Measurements from ENCODE around the gene THTPA. TPM values are rescaled to one million over a fixed set of nuclear protein-coding genes. Genes with fewer than 3 reads are reported as not detected.

Gene THTPA
- total and polyA plus RNA-seq, 2 of the 13 experiments (the other 11 are each of a cell fraction or from before 2014, with no cell fraction given): 7.4 to 8.7 TPM

DNA sequence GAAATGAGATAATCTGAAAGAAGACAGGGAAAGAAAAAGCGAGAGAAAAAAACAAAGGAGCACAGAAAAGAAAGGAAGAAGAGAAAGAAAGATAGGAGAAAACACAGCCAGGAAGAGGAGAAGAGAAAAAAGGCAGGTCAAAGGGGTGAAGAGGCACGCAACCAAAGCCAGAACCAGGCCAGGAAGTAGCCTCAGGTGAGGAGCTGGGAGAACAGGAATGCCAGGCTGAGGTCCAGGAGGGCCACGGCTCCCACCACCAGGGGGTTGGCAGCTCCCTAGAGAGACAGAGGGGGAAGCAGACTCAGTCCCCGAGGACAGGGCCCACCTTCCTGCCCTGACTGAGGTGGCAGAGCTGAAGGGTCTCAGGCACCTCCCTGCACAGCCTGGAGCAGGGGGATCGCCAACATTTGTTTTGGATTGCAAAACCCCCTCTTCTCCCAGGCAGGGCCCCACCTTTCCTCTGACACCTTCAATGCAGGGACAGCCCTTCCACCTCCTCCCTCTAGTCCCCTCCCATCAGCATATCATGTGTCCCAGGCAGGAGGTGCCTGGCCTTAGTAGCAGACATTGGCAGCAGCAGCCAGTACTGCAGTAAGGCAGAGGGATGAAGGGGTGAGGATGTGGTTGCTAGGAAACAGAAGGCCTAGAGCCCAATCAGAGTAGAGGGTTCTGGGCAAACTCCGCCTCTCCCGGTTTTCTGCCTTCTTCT, 13.5 kb downstream of the THTPA start (continued):
- peak; percentile 86; the same call in 1 of the 2 replicates for TF ChIP-seq ZNF225 (CRISPR knock-in tag; IDR thresholded peaks at IDR 0.05)

DNA sequence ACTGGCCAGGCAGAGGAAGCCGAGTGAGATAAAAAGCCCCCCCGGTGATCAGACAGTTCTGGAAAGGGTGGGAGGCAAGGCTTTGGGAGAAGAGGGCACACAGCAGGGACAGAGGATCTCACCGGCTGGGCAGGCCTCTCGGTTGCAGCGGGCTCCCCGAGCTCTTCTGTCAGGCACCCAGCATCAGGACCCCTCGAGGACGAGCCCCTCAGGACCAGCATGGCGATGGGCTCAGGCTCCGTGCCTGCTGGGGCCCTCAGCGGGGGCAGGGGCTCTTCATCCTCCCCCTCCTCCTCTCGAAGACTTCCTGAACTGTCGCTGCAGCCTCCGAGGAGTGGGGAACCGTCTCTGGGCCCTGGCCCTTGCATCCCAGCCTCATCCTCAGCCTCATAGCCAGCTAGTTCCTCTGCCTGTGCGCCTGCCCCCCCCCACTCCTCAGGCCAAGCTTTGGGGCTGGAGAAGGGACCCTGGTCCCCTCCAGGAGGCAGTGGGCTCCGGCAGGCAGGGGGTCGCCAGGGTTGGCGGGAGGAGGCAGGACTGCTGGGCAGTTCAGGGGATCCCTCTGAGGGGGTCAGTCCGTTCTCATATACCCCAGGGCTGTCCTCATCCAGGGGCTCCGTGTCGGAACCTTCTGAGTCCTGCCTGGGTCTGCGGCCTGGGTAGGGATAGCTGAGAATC, 14.9 kb downstream of the THTPA start:
- 58% methylated on average over 20 of the region's 23 CpGs for WGBS (ENCODE audit: low lambda C conversion rate)
- no peak overlapping the region for H3K9ac ChIP-seq (ENCODE audit: insufficient read depth, low read depth, low read length)
- no peak overlapping the region for H2AFZ ChIP-seq (ENCODE audit: low read length)
- intact Hi-C loops (cut with micrococcal nuclease; ENCODE audit: unreplicated experiment) (no loop called here), in situ Hi-C loops (cut with HindIII; ENCODE audit: extremely low pct_ligation_motif_present, low pct_unique_long_range_greater_than_20kb) (no loop called here)
- H3K4me1 ChIP-seq (ENCODE audit: insufficient read depth, low read length): peaks cover 62% of the 10 kb centered on the region
- FAIRE-seq (no peak), DNase-seq (ENCODE audit: low spot score) (no peak), ATAC-seq (no peak)
- no peak overlapping the region for H3K27ac ChIP-seq (ENCODE audit: extremely low read length, insufficient read depth, low read length)
- H3K79me2 ChIP-seq (ENCODE audit: insufficient read depth, low read length): peaks cover 7% of the 10 kb centered on the region
- peaks cover 2 to 5% of the 10 kb centered on the region in 2 experiments; a peak in 4 of 5 replicates for H3K36me3 ChIP-seq (replicated peaks in 1 of 2; ENCODE audit: control insufficient read depth in 1 of 2, insufficient read depth in 2 of 2, low read length in 2 of 2)
- H3K9me3 ChIP-seq (ENCODE audit: low read length): no peaks in the 10 kb centered on the region
- no TSS peak for BruUV-seq (replicated peaks)
- no peaks in the 10 kb centered on the region for H4K20me1 ChIP-seq (ENCODE audit: insufficient read depth, low read length)
- peaks cover 2 to 8% of the 10 kb centered on the region in 2 experiments; a peak in 2 of 5 replicates for H3K27me3 ChIP-seq (ENCODE audit: control insufficient read depth in 1 of 2, insufficient read depth in 2 of 2, low read length in 2 of 2)
- peak overlapping the region in 1 of 3 experiments; percentile 51; a peak in 1 of 6 replicates for H3K4me3 ChIP-seq (replicated peaks in 1 of 3; ENCODE audit: insufficient read depth in 1 of 3, low read depth in 2 of 3, low read length in 3 of 3)
- ChIA-PET POLR2A (interaction anchor here (1.5 to 6.5 kb wide), 9 partner anchors 10 to 249 kb away, joined by 8 to 113 read pairs (median 10); partner anchors contain the start of genes DHRS2, PABPN1 and THTPA), CTCF (ENCODE audit: low intra/inter-chr PET ratio, low total read pairs) (no interaction called here)
- peak overlapping the region; percentile 76 for H3K4me2 ChIP-seq (ENCODE audit: low read depth, low read length)
- TF ChIP-seq, protein P1, sequence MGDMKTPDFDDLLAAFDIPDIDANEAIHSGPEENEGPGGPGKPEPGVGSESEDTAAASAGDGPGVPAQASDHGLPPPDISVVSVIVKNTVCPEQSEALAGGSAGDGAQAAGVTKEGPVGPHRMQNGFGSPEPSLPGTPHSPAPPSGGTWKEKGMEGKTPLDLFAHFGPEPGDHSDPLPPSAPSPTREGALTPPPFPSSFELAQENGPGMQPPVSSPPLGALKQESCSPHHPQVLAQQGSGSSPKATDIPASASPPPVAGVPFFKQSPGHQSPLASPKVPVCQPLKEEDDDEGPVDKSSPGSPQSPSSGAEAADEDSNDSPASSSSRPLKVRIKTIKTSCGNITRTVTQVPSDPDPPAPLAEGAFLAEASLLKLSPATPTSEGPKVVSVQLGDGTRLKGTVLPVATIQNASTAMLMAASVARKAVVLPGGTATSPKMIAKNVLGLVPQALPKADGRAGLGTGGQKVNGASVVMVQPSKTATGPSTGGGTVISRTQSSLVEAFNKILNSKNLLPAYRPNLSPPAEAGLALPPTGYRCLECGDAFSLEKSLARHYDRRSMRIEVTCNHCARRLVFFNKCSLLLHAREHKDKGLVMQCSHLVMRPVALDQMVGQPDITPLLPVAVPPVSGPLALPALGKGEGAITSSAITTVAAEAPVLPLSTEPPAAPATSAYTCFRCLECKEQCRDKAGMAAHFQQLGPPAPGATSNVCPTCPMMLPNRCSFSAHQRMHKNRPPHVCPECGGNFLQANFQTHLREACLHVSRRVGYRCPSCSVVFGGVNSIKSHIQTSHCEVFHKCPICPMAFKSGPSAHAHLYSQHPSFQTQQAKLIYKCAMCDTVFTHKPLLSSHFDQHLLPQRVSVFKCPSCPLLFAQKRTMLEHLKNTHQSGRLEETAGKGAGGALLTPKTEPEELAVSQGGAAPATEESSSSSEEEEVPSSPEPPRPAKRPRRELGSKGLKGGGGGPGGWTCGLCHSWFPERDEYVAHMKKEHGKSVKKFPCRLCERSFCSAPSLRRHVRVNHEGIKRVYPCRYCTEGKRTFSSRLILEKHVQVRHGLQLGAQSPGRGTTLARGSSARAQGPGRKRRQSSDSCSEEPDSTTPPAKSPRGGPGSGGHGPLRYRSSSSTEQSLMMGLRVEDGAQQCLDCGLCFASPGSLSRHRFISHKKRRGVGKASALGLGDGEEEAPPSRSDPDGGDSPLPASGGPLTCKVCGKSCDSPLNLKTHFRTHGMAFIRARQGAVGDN (CRISPR knock-in tag; IDR thresholded peaks at IDR 0.05): peak; percentile 3; the same call in 1 of the 2 replicates
- TF ChIP-seq TBP (CRISPR knock-in tag; IDR thresholded peaks at IDR 0.05) (no peak), NR2F6 (IDR thresholded peaks at IDR 0.05) (no peak), NR2F6 (CRISPR knock-in tag; IDR thresholded peaks at IDR 0.05) (no peak), CREM (IDR thresholded peaks at IDR 0.05) (no peak), CREM (CRISPR knock-in tag; IDR thresholded peaks at IDR 0.05) (no peak), ZNF543 (CRISPR knock-in tag; IDR thresholded peaks at IDR 0.05) (0 out of 2 replicates have a peak, but pooled peaks have one; percentile 62), ZNF776 (CRISPR knock-in tag; IDR thresholded peaks at IDR 0.05) (peak; percentile 64; the same call in 1 of the 2 replicates), ZNF746 (CRISPR knock-in tag; IDR thresholded peaks at IDR 0.05) (no peak), ZNF160 (CRISPR knock-in tag; IDR thresholded peaks at IDR 0.05) (no peak), NFE2L1 (CRISPR knock-in tag; IDR thresholded peaks at IDR 0.05; ENCODE audit: borderline replicate concordance) (no peak), HNRNPLL (IDR thresholded peaks at IDR 0.05; ENCODE audit: low read depth, low read length, poor library complexity, severe bottlenecking) (no peak), KLF16 (CRISPR knock-in tag; IDR thresholded peaks at IDR 0.05) (0 out of 4 replicates have a peak, but pooled peaks of 1 of the 2 experiments have one; percentile 54), ZNF230 (CRISPR knock-in tag; IDR thresholded peaks at IDR 0.05) (no peak)
- TF ChIP-seq, protein P2, sequence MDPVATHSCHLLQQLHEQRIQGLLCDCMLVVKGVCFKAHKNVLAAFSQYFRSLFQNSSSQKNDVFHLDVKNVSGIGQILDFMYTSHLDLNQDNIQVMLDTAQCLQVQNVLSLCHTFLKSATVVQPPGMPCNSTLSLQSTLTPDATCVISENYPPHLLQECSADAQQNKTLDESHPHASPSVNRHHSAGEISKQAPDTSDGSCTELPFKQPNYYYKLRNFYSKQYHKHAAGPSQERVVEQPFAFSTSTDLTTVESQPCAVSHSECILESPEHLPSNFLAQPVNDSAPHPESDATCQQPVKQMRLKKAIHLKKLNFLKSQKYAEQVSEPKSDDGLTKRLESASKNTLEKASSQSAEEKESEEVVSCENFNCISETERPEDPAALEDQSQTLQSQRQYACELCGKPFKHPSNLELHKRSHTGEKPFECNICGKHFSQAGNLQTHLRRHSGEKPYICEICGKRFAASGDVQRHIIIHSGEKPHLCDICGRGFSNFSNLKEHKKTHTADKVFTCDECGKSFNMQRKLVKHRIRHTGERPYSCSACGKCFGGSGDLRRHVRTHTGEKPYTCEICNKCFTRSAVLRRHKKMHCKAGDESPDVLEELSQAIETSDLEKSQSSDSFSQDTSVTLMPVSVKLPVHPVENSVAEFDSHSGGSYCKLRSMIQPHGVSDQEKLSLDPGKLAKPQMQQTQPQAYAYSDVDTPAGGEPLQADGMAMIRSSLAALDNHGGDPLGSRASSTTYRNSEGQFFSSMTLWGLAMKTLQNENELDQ (CRISPR knock-in tag; IDR thresholded peaks at IDR 0.05; ENCODE audit: borderline replicate concordance): no peak

Measured in HepG2 (cell line).